H1 (cell line): ENCODE data around the gene PTGDR2. TPM values are rescaled to one million over a fixed set of nuclear protein-coding genes. Genes with fewer than 3 reads are reported as not detected.

ENCODE experiments used
- BACH1 ChIP-seq: IDR thresholded peaks from 2 replicates; pipeline ENCODE4 v1.6.1; 2012; ENCODE audit warnings: low read length, improper control_type of control experiment
- CBX5 ChIP-seq: fragments of 300-800, 300-1000 bp; sonication (generic); IDR thresholded peaks from 2 replicates; pipeline ENCODE4 v1.7.1; 2016; ENCODE audit warnings: antibody characterized with exemption, low read length, low read depth
- CTBP2 ChIP-seq: IDR thresholded peaks from 2 replicates; pipeline ENCODE4 v1.7.0; 2011; ENCODE audit warnings: borderline replicate concordance, mild to moderate bottlenecking, moderate library complexity, mixed read lengths, low read length; ENCODE audit not compliant: insufficient read depth, insufficient read length
- KDM4A ChIP-seq: IDR thresholded peaks from one replicate; pipeline ENCODE4 v1.7.1; 2012; ENCODE audit warnings: low read depth, mild to moderate bottlenecking, moderate library complexity, low read length, inconsistent platforms; ENCODE audit not compliant: severe bottlenecking
- KDM5A ChIP-seq: fragments of 200-600 bp; IDR thresholded peaks from 2 replicates; pipeline ENCODE4 v1.7.1; 2012; ENCODE audit warnings: mild to moderate bottlenecking, low read length, inconsistent platforms, mixed read lengths
- polyA plus RNA-seq, 7 experiments: library from polyadenylated mRNA; depleted of rRNA in 3 of 7; stranded (reverse) in 5 of 7; unstranded in 2 of 7; fragments of >200 nt in 5 of 7; fragments of 200-250 nt in 2 of 7; gene quantifications; 1 replicate in 5 of 7; 2 replicates in 1 of 7; 4 replicates in 1 of 7; pipeline versions ENCODE4 v1.2.1 to v1.2.3, GENCODE V29; 2011 to 2013; ENCODE audit warnings: missing spikeins in 2 of 7, mixed read lengths in 2 of 7
- total RNA-seq: library from RNA; stranded (reverse); fragmentation: NEBNext Ultra II Directional; extraction: Animal tissue kit (Norgen Biotek cat#: 25700); gene quantifications from 2 replicates; pipeline ENCODE4 v1.2.1, GENCODE V29; 2021
- TF ChIP-seq, protein P1 (sequence below): fragments of 300-600 bp; sonication (generic); IDR thresholded peaks from 2 replicates; pipeline ENCODE4 v1.7.1; 2012; ENCODE audit warnings: low read length, moderate library complexity, mild to moderate bottlenecking, inconsistent platforms; ENCODE audit not compliant: insufficient replicate concordance

PTGDR2 gene
- total and polyA plus RNA-seq, 2 of the 8 experiments (the other 6 are each of a cell fraction or from before 2014, with no cell fraction given), result 0.20 TPM; not detected in 1

DNA sequence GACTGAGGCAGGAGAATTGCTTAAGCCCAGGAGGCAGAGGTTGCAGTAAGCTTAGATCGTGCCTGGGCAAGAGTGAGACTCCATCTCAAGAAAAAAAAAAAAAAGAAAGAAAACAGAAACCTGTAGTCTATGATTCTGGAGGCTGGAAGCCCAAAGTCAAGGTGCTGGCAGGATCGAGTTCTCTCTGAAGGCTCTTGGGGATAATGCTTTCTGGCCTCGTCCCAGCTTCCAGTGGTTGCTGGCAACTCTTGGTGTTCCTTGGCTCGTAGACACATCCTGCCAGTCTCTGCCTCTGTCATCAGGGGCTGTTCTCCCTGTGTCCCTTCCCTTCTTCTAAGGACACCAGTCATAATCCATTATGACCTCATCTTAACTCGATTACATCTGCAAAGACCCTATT is 30.6 kb downstream of the PTGDR2 start (continued):
- TF ChIP-seq, protein P1, sequence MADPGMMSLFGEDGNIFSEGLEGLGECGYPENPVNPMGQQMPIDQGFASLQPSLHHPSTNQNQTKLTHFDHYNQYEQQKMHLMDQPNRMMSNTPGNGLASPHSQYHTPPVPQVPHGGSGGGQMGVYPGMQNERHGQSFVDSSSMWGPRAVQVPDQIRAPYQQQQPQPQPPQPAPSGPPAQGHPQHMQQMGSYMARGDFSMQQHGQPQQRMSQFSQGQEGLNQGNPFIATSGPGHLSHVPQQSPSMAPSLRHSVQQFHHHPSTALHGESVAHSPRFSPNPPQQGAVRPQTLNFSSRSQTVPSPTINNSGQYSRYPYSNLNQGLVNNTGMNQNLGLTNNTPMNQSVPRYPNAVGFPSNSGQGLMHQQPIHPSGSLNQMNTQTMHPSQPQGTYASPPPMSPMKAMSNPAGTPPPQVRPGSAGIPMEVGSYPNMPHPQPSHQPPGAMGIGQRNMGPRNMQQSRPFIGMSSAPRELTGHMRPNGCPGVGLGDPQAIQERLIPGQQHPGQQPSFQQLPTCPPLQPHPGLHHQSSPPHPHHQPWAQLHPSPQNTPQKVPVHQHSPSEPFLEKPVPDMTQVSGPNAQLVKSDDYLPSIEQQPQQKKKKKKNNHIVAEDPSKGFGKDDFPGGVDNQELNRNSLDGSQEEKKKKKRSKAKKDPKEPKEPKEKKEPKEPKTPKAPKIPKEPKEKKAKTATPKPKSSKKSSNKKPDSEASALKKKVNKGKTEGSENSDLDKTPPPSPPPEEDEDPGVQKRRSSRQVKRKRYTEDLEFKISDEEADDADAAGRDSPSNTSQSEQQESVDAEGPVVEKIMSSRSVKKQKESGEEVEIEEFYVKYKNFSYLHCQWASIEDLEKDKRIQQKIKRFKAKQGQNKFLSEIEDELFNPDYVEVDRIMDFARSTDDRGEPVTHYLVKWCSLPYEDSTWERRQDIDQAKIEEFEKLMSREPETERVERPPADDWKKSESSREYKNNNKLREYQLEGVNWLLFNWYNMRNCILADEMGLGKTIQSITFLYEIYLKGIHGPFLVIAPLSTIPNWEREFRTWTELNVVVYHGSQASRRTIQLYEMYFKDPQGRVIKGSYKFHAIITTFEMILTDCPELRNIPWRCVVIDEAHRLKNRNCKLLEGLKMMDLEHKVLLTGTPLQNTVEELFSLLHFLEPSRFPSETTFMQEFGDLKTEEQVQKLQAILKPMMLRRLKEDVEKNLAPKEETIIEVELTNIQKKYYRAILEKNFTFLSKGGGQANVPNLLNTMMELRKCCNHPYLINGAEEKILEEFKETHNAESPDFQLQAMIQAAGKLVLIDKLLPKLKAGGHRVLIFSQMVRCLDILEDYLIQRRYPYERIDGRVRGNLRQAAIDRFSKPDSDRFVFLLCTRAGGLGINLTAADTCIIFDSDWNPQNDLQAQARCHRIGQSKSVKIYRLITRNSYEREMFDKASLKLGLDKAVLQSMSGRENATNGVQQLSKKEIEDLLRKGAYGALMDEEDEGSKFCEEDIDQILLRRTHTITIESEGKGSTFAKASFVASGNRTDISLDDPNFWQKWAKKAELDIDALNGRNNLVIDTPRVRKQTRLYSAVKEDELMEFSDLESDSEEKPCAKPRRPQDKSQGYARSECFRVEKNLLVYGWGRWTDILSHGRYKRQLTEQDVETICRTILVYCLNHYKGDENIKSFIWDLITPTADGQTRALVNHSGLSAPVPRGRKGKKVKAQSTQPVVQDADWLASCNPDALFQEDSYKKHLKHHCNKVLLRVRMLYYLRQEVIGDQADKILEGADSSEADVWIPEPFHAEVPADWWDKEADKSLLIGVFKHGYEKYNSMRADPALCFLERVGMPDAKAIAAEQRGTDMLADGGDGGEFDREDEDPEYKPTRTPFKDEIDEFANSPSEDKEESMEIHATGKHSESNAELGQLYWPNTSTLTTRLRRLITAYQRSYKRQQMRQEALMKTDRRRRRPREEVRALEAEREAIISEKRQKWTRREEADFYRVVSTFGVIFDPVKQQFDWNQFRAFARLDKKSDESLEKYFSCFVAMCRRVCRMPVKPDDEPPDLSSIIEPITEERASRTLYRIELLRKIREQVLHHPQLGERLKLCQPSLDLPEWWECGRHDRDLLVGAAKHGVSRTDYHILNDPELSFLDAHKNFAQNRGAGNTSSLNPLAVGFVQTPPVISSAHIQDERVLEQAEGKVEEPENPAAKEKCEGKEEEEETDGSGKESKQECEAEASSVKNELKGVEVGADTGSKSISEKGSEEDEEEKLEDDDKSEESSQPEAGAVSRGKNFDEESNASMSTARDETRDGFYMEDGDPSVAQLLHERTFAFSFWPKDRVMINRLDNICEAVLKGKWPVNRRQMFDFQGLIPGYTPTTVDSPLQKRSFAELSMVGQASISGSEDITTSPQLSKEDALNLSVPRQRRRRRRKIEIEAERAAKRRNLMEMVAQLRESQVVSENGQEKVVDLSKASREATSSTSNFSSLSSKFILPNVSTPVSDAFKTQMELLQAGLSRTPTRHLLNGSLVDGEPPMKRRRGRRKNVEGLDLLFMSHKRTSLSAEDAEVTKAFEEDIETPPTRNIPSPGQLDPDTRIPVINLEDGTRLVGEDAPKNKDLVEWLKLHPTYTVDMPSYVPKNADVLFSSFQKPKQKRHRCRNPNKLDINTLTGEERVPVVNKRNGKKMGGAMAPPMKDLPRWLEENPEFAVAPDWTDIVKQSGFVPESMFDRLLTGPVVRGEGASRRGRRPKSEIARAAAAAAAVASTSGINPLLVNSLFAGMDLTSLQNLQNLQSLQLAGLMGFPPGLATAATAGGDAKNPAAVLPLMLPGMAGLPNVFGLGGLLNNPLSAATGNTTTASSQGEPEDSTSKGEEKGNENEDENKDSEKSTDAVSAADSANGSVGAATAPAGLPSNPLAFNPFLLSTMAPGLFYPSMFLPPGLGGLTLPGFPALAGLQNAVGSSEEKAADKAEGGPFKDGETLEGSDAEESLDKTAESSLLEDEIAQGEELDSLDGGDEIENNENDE, result no peak
- TF ChIP-seq CTBP2, result no peak
- no peak for TF ChIP-seq CBX5
- no peak for TF ChIP-seq BACH1
- no peak for TF ChIP-seq KDM4A
- TF ChIP-seq KDM5A, result no peak
